Measurements from ENCODE around the gene KIF4A. TPM values are rescaled to one million over a fixed set of nuclear protein-coding genes. Genes with fewer than 3 reads are reported as not detected.

KIF4A gene
- total RNA-seq, 1 experiment from 2014 or later, result 40.3 TPM

DNA sequence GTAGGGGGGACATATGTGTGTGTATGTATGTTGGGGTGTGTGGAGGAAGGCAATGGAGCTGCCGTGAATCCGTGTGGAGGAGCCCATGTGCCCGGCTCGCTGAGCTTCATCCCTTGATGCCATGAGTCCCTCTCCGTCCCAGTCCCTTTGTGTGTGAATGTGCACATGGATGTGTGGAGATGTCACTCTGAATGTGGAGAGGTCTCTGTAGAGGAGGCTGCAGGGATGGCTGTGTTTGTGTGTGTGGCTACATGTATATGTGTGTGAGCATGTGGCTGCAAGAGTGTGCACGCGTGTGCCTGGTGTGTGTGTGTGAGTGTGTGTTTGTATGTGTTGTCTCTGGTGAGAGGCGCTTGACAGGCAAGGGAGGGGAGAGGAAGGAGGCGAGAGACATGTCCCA lies 156.0 kb downstream of the KIF4A start:
- Histone ChIP-seq H2AFZ (ENCODE audit: low read depth, low read length, poor library complexity, severe bottlenecking) (no peak overlapping the region), H3K9me2 (ENCODE audit: insufficient read depth) (no peaks in the 10 kb centered on the region), H3K79me2 (ENCODE audit: insufficient read depth, low read length) (no peaks in the 10 kb centered on the region), H3K27ac (ENCODE audit: low read depth, low read length) (no peak overlapping the region), H3K4me1 (ENCODE audit: control insufficient read depth in 1 of 2, insufficient read depth in 2 of 2, low read length in 2 of 2) (no peaks in the 10 kb centered on the region), H3K36me3 (ENCODE audit: control insufficient read depth in 1 of 2, insufficient read depth in 2 of 2, low read length in 2 of 2) (no peaks in the 10 kb centered on the region), H3K9ac (ENCODE audit: low read length) (no peak overlapping the region), H3K4me2 (ENCODE audit: low read length) (no peak overlapping the region), H4K20me1 (ENCODE audit: insufficient read depth) (no peaks in the 10 kb centered on the region), H3K9me3 (ENCODE audit: control insufficient read depth in 1 of 2, insufficient read depth in 1 of 2, low read depth in 1 of 2, low read length in 2 of 2) (no peaks in the 10 kb centered on the region), H3K4me3 (replicated peaks in 1 of 2; ENCODE audit: low read depth in 1 of 2, low read length in 2 of 2) (no peak overlapping the region), H3K27me3 (ENCODE audit: insufficient read depth, low read length) (no peaks in the 10 kb centered on the region)
- DNase-seq (ENCODE audit: low read depth, low spot score) (no peak), ATAC-seq (no peak)
- BruUV-seq (replicated peaks), result no TSS peak
- POLR2A ChIA-PET, result no interaction called here
- intact Hi-C loops (cut with micrococcal nuclease), result no loop called here
- TF ChIP-seq SP1 (IDR thresholded peaks at IDR 0.05; ENCODE audit: low read depth) (no peak), POLR2A (IDR thresholded peaks at IDR 0.05; ENCODE audit: borderline replicate concordance, extremely low read depth, insufficient read depth, insufficient read length) (no peak), CBX3 (IDR thresholded peaks at IDR 0.05; ENCODE audit: low read depth) (no peak), RAD21 (IDR thresholded peaks at IDR 0.05; ENCODE audit: low read depth) (no peak), SRF (IDR thresholded peaks at IDR 0.05; ENCODE audit: low read depth) (no peak), EZH2 (IDR thresholded peaks at IDR 0.05) (no peak)
- TF ChIP-seq, protein P1, sequence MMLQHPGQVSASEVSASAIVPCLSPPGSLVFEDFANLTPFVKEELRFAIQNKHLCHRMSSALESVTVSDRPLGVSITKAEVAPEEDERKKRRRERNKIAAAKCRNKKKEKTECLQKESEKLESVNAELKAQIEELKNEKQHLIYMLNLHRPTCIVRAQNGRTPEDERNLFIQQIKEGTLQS (IDR thresholded peaks at IDR 0.05), result no peak
- TF ChIP-seq, protein P2, sequence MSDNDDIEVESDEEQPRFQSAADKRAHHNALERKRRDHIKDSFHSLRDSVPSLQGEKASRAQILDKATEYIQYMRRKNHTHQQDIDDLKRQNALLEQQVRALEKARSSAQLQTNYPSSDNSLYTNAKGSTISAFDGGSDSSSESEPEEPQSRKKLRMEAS (IDR thresholded peaks at IDR 0.05), result no peak
- CTCF ChIA-PET, result no interaction called here
- RAD21 ChIA-PET (ENCODE audit: low non-redundant PET in 1 of 2, low total read pairs in 2 of 2, uncharacterized antibody in 2 of 2, unreplicated experiment in 2 of 2), result no interaction called here

DNA sequence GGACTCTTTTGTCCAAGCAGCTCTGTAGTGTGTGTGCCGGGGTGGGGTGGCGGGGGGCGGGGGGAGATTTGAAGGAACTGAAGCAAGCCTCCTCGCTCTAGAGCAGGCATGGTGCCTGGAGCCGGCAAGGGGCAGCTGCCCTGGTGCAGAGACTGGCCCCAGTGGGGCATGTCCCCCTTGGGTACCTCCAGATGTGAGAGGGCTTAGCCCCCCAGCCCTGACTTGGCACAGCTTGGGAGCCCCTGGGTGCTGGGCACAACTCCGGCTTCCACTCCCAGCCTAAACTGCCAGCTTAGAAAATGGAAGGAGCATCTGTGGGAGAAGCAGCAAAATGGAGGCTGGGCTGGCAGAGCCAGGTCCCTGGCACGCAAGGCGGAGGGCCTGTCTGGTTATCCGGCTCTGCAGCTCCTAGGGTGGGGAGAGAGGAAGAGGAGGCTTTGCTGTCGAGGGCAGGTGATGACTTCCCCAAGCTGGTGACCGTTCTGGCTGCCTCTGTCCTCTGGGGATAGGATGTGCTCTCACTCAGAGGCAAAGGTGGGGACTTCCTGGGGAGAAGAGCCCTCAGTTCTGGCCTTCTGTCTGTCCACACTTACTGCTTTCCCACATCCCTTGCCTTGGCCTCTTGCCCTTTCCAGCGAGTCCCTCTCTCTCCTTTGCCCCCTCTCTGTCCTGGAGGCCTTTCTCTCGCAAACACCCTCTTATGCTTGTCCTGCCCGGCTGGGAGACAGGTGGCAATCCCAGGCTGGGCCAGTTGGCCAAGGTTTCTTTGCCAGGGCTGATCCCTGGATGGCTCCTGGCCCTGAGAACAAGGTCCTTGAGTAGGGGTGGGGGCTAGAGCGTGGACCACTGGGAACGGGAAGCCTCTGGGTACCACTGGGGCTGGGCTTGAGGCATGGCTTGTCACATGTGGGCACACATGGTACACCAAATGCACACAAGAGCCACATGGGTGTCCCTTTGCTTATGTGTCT lies 156.8 kb downstream of the KIF4A start:
- H3K27ac ChIP-seq (ENCODE audit: low read depth, low read length), result no peak overlapping the region
- intact Hi-C loops (cut with micrococcal nuclease), result no loop called here
- no peak overlapping the region for H3K9ac ChIP-seq (ENCODE audit: low read length)
- POLR2A ChIA-PET, result no interaction called here
- H4K20me1 ChIP-seq (ENCODE audit: insufficient read depth), result no peaks in the 10 kb centered on the region
- H3K27me3 ChIP-seq (ENCODE audit: insufficient read depth, low read length), result no peaks in the 10 kb centered on the region
- H3K9me2 ChIP-seq (ENCODE audit: insufficient read depth), result no peaks in the 10 kb centered on the region
- no peak overlapping the region for H2AFZ ChIP-seq (ENCODE audit: low read depth, low read length, poor library complexity, severe bottlenecking)
- CTCF ChIA-PET, result no interaction called here
- ATAC-seq, result no peak
- no peak for DNase-seq (ENCODE audit: low read depth, low spot score)
- H3K79me2 ChIP-seq (ENCODE audit: insufficient read depth, low read length), result no peaks in the 10 kb centered on the region
- no peaks in the 10 kb centered on the region for H3K36me3 ChIP-seq (ENCODE audit: control insufficient read depth in 1 of 2, insufficient read depth in 2 of 2, low read length in 2 of 2)
- no peak overlapping the region for H3K4me3 ChIP-seq (replicated peaks in 1 of 2; ENCODE audit: low read depth in 1 of 2, low read length in 2 of 2)
- H3K4me1 ChIP-seq (ENCODE audit: control insufficient read depth in 1 of 2, insufficient read depth in 2 of 2, low read length in 2 of 2), result peaks cover 0 to 3% of the 10 kb centered on the region in 2 experiments; a peak in 2 of 4 replicates
- BruUV-seq (replicated peaks), result no TSS peak
- RAD21 ChIA-PET (ENCODE audit: low non-redundant PET in 1 of 2, low total read pairs in 2 of 2, uncharacterized antibody in 2 of 2, unreplicated experiment in 2 of 2), result no interaction called here
- H3K4me2 ChIP-seq (ENCODE audit: low read length), result no peak overlapping the region
- no peaks in the 10 kb centered on the region for H3K9me3 ChIP-seq (ENCODE audit: control insufficient read depth in 1 of 2, insufficient read depth in 1 of 2, low read depth in 1 of 2, low read length in 2 of 2)
- TF ChIP-seq SRF (IDR thresholded peaks at IDR 0.05; ENCODE audit: low read depth) (no peak), JUND (IDR thresholded peaks at IDR 0.05) (no peak), CBX3 (IDR thresholded peaks at IDR 0.05; ENCODE audit: low read depth) (no peak), SP1 (IDR thresholded peaks at IDR 0.05; ENCODE audit: low read depth) (no peak), POLR2AphosphoS5 (IDR thresholded peaks at IDR 0.05; ENCODE audit: low read depth, low read length) (no peak), EGR1 (IDR thresholded peaks at IDR 0.05; ENCODE audit: low read depth) (no peak)
- TF ChIP-seq, protein P3, sequence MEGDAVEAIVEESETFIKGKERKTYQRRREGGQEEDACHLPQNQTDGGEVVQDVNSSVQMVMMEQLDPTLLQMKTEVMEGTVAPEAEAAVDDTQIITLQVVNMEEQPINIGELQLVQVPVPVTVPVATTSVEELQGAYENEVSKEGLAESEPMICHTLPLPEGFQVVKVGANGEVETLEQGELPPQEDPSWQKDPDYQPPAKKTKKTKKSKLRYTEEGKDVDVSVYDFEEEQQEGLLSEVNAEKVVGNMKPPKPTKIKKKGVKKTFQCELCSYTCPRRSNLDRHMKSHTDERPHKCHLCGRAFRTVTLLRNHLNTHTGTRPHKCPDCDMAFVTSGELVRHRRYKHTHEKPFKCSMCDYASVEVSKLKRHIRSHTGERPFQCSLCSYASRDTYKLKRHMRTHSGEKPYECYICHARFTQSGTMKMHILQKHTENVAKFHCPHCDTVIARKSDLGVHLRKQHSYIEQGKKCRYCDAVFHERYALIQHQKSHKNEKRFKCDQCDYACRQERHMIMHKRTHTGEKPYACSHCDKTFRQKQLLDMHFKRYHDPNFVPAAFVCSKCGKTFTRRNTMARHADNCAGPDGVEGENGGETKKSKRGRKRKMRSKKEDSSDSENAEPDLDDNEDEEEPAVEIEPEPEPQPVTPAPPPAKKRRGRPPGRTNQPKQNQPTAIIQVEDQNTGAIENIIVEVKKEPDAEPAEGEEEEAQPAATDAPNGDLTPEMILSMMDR (IDR thresholded peaks at IDR 0.05 in 2 of 3, conservative IDR thresholded peaks at IDR 0.05 in 1 of 3; ENCODE audit: borderline replicate concordance in 1 of 3, insufficient read depth in 1 of 3, low read depth in 2 of 3, low read length in 2 of 3), result no peak

All from HCT116 (cell line).